Measurements from ENCODE around the gene COL18A1.
"Not testable (repeated sequence)": the region's sequence is repeated elsewhere in the genome, so short reads cannot be mapped to it uniquely, and the experiment has no call there.

COL18A1 gene

GRCh38 chr21:45367402-45368351, 37.3 kb upstream of the COL18A1 start:
- DNase-seq: no peak

DNA sequence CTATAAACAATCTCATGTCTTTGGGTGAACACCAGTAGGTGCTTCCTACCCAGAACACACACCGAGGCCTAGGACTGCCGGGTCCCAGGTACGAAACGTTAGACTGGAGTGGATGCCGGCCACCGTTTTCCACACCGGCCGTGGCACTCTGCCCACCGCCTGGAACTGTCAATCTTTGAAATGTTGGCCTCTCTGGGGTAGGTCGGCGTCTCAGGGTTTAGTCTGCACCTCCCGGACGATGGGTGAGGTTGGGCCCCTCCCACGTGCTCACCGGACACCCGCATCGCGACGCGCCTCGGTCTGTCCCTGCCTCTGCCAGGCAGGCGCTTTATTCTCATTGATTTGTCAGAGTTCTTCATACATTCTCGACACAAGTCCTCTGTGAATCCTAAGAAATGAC, 35.9 kb upstream of the COL18A1 start:
- not testable (repeated sequence) for DNase-seq

- no peak for DNase-seq
Observed at GRCh38 chr21:45370575-45370974, 34.4 kb upstream of the COL18A1 start.

DNA sequence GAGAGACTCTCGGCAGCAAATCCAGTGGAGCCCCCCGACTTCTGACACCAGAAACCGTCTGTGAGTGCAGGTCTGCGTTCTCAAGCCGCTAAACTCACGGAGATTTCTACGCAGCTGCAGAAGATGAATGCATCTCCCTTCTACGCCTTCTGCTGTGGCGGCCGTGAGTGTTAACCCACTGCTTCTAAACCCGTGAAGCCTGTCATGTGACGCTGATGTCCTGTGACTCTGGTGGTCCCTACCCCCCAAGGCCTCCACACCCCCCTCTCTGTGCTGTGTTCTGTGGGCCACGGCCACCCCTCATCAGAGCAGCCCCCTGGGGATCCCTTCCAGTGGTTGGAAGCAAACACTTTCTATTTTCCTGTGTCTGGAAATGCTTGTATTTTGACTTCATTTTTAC, 33.9 kb upstream of the COL18A1 start:
- DNase-seq: no peak

- no peak for DNase-seq
Observed at GRCh38 chr21:45371655-45372054, 33.3 kb upstream of the COL18A1 start.

GRCh38 chr21:45372732-45373355, 32.1 kb upstream of the COL18A1 start:
- DNase-seq: no peak

DNA sequence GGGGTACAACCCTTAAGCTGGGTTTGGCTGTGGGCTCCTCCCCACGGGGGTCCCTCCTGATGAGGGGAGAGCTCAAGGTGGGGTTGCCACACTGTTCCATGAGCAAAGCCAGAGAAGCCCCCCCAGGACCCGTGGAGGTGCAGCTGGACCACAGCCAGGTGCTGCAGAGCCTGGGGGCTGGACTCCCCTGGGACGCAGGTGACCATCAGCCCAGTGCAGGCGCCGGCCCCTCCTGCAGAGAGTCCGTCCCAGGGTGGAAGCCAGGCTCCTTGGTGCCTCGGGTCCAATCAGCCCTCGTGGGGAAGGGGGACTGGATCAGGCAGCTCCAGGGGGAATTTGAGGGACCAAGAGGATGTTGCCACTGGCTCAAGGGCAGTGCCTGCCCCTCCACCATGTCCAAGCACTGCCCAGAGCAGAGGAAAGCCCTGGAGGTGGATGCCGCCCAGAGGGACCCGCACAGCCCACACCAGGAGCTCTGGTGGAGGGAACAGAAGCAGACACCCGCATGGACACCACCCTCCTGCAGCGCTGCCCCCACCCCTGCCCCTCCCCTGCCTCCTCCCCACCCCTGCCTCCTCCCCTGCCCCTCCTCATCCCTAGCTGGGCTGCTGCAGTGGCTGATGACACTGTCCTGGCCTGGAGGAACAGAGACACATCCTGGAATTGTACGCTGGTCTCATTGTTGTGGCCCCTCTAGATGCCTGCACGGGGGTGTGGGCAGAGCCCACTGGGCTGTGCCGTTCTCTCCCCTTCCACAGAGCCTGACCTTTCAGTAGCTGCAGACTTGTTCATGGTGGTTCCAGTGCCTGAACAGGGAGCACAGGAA, 30.8 kb upstream of the COL18A1 start:
- DNase-seq: no peak

DNA sequence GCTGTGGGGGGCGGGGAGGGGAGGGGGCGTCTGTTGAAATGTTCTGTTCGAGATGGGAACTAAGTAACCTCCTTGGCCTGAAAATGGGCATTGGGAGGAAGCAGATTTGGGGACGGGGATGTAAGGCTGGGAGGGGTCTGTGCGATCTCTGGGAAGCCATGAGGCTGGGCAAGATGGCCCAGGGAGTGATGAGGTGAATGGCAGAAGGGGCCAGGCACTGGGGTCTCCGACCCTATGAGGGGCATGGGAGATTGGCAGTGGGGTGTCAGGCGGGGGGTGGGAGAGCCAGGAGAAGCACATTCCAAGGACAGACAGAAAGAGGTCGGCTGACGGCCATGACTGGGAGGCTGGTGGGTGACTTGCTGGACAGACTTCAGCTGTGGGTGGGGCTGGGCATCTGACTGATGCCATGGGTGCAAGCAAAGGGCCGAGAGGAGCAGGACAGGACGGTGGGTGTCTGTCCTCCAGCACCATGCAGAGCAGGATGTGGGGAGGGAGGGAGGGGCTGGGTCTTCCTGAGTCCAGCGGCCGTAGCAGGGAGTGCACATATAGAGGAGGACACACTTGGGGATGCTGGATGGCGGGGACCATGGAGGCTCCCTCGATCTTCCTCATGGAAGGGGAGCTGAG, 30.0 kb upstream of the COL18A1 start:
- DNase-seq: no peak

GRCh38 chr21:45376459-45377324, 28.3 kb upstream of the COL18A1 start:
- no peak for DNase-seq

DNA sequence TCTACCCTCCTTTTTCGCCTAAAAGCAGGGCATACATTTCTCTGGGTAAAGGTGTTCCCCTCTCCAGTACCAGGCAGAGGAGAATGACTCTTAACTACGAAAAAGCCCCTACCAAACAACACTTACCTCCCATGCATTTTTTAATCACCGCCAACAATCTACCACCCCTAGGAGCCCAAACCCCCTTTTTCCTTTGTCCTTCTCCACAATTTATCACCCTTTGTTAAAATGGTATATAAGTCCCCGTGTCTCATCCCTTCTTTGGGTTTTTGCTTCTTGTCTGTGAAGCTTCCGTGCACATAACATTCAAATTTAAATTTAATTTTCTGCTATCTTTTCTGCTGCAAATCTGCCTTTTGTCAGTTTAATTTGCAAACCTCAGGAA, 27.6 kb upstream of the COL18A1 start:
- DNase-seq: no peak

- DNase-seq: no peak
Observed at GRCh38 chr21:45377866-45378257, 27.1 kb upstream of the COL18A1 start.

GRCh38 chr21:45378258-45378966, 26.6 kb upstream of the COL18A1 start:
- DNase-seq: no peak

DNA sequence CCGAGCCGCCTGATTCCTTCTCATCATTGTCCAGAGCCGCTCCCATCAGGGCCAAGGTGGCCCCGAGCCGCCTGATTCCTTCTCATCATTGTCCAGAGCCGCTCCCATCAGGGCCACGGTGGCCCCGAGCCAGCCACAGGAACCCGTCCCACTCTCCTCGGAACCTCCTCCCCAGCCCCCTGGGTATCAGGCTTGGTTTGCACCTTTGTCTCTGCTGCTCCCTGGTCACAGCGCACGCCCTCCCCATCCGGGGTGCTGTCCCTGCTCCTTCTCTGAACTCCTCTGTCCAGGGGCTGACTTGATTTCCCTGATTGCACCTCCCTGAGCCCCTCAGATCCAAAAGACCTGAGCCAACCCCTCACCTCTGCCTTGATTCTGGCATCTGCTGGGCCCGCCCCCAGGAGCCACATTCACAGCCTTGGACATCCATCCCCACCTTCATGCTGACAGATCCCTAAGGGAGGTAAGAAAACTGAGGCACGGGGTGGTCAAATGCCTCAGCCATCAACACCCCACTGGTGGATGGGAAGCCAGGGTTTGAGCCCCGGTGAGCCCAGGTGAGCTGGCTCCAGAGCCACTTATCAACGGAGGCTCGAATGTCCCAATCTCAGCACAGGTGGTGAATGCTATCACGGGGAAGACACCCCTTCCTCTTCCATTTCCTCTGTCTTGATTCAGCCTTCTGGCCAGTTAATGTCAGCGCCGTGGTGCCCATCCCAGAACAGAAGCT, 25.6 kb upstream of the COL18A1 start:
- DNase-seq: no peak

DNA sequence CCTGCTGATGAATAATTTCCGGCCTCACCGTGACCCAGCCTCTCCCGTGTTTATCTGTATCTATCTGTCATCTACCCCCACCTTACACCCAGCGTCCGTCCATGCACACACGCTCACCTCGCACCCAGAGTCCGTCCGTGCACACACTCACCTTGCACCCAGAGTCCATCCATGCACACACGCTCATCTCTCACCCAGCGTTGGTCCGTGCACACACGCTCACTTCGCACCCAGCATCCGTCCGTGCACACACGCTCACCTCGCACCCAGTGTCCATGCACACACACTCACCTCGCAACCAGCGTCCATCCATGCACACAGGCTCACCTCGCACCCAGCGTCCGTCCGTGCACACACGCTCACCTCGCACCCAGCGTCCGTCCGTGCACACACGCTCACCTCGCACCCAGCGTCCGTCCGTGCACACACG, 25.0 kb upstream of the COL18A1 start:
- DNase-seq: no peak

DNA sequence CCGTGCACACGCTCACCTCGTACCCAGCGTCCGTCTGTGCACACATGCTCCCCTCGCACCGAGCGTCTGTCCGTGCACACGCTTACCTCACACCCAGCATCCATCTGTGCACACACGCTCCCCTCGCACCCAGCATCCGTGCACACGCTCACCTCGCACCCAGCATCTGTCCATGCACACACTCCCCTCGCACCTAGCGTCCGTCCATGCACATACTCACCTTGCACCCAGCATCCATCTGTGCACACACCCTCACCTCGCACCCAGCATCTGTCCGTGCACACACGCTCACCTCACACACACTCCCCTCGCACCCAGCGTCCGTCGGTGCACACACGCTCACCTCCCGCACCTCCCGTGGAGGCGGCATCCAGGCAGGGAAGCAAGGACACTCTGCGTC, 24.4 kb upstream of the COL18A1 start:
- no peak for DNase-seq

DNA sequence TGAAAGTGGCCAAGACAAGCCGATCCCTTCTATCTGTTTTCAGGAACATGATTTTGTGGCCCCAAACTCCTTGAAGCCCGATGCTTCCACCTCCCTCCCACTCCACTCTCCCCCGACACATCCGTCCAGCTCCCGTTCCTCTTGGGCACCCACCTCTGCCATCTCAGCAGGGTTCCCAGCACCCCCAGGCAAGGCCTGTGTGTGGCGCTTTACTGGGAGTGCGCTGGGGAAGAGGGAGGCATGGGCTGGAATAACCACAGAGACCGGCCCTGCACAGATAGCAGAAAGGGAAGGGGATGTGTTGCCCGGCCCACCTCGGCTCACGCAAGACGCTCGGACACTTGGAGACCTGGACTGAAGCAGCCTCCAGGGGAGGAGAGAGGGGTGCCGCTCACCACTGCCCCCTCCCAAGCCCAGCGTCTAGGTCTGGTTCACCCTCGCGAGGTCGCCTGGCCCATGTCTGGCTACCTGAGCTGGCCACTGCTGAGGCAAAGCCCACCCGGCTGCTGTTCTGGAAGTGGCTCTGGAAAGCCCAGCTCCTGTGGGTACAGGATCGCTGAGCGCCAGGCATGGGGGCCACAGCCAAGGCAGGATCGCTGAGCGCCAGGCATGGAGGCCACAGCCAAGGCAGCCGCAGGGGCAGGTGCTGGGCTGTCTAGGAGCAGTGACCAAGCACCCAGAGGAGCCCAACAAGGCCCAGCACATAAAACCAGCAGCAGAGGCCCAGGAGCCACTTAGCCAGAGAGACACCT, 23.8 kb upstream of the COL18A1 start:
- DNase-seq: no peak

GRCh38 chr21:45381865-45382696, 22.9 kb upstream of the COL18A1 start:
- no peak for DNase-seq

DNA sequence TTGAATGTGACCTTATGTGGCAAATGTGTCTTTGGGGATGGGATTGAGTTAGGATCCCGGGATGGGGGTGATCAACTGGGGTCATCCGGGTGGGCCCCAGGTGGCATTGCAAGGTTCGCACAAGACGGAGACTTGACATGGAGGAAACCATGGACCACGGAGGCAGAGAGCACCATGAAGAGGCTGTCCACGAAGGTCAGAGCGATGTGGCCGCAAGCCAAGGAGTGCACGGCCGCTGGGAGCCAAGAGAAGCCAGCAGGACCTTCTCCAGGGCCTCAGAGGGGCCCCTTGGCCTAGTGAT, 22.3 kb upstream of the COL18A1 start:
- DNase-seq: no peak

GRCh38 chr21:45383111-45383614, 21.8 kb upstream of the COL18A1 start:
- DNase-seq: no peak
